Measurements from ENCODE around the gene TAC3. TPM values are rescaled to one million over a fixed set of nuclear protein-coding genes. Genes with fewer than 3 reads are reported as not detected.
"Not testable (repeated sequence)": the region's sequence is repeated elsewhere in the genome, so short reads cannot be mapped to it uniquely, and the experiment has no call there.

The TAC3 gene
- total RNA-seq, 3 donors from 2014 or later: 0.81 to 2.0 (median 1.8) TPM

GRCh38 chr12:57025196-57025595 lies 8.9 kb upstream of the TAC3 start:
- H3K4me3 ChIP-seq: no peak overlapping the region
- intact Hi-C loops (cut with DNase I, micrococcal nuclease): no loop called here

DNA sequence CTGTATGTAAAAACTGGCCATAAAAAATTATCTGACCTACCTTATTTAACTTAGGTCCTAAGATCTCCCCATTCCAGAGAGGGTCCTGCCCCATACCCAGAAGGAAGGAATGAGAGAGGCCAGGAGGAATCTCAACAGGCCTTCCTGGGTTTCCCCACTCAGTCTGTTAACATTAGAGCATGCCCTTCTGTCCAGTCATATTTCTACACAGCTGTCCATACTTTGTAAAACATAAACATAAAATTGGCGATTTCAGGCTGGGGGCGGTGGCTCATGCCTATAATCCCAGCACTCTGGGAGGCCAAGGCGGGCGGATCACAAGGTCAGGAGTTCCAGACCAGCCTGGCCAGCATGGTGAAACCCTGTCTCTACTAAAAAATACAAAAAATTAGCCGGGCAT lies 6.0 kb upstream of the TAC3 start:
- H3K36me3 ChIP-seq (ENCODE audit: low read depth); H3K9me3 ChIP-seq; DNase-seq; H3K4me1 ChIP-seq (ENCODE audit: low read depth); intact Hi-C loops (cut with DNase I, micrococcal nuclease); H3K4me3 ChIP-seq: not testable (repeated sequence)
- peak; percentile 36 for ATAC-seq

More at GRCh38 chr12:57025196-57025595, 8.9 kb upstream of the TAC3 start:
- ATAC-seq (no peak), DNase-seq (no peak)
- Histone ChIP-seq H3K4me1 (ENCODE audit: low read depth) (no peaks in the 10 kb centered on the region), H3K9me3 (no peaks in the 10 kb centered on the region), H3K36me3 (ENCODE audit: low read depth) (no peaks in the 10 kb centered on the region)
- TF ChIP-seq, protein P1, sequence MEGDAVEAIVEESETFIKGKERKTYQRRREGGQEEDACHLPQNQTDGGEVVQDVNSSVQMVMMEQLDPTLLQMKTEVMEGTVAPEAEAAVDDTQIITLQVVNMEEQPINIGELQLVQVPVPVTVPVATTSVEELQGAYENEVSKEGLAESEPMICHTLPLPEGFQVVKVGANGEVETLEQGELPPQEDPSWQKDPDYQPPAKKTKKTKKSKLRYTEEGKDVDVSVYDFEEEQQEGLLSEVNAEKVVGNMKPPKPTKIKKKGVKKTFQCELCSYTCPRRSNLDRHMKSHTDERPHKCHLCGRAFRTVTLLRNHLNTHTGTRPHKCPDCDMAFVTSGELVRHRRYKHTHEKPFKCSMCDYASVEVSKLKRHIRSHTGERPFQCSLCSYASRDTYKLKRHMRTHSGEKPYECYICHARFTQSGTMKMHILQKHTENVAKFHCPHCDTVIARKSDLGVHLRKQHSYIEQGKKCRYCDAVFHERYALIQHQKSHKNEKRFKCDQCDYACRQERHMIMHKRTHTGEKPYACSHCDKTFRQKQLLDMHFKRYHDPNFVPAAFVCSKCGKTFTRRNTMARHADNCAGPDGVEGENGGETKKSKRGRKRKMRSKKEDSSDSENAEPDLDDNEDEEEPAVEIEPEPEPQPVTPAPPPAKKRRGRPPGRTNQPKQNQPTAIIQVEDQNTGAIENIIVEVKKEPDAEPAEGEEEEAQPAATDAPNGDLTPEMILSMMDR (IDR thresholded peaks at IDR 0.05): no peak

- ATAC-seq (no peak), DNase-seq (no peak)
- H3K36me3 ChIP-seq (ENCODE audit: low read depth): no peaks in the 10 kb centered on the region
- intact Hi-C loops (cut with DNase I, micrococcal nuclease): no loop called here
- peaks cover 3% of the 10 kb centered on the region for H3K4me1 ChIP-seq (ENCODE audit: low read depth)
- H3K9me3 ChIP-seq: no peaks in the 10 kb centered on the region
- no peak overlapping the region for H3K4me3 ChIP-seq
- TF ChIP-seq, protein P1 (IDR thresholded peaks at IDR 0.05): no peak
These were observed 3.8 kb upstream of the TAC3 start for GRCh38 chr12:57019983-57020719.

- Histone ChIP-seq H3K4me1 (ENCODE audit: low read depth) (peaks cover 3% of the 10 kb centered on the region), H3K4me3 (no peak overlapping the region), H3K9me3 (no peaks in the 10 kb centered on the region), H3K36me3 (ENCODE audit: low read depth) (no peaks in the 10 kb centered on the region)
- TF ChIP-seq, protein P1 (IDR thresholded peaks at IDR 0.05): no peak
- ATAC-seq: no peak
- DNase-seq: no peak
- intact Hi-C loops (cut with DNase I, micrococcal nuclease): no loop called here
These were observed 2.6 kb upstream of the TAC3 start for GRCh38 chr12:57018906-57019305.

- ATAC-seq: peak; percentile 36
- intact Hi-C loops (cut with DNase I, micrococcal nuclease): not testable (repeated sequence)
These were observed 2.0 kb upstream of the TAC3 start for GRCh38 chr12:57018353-57018752.

DNA sequence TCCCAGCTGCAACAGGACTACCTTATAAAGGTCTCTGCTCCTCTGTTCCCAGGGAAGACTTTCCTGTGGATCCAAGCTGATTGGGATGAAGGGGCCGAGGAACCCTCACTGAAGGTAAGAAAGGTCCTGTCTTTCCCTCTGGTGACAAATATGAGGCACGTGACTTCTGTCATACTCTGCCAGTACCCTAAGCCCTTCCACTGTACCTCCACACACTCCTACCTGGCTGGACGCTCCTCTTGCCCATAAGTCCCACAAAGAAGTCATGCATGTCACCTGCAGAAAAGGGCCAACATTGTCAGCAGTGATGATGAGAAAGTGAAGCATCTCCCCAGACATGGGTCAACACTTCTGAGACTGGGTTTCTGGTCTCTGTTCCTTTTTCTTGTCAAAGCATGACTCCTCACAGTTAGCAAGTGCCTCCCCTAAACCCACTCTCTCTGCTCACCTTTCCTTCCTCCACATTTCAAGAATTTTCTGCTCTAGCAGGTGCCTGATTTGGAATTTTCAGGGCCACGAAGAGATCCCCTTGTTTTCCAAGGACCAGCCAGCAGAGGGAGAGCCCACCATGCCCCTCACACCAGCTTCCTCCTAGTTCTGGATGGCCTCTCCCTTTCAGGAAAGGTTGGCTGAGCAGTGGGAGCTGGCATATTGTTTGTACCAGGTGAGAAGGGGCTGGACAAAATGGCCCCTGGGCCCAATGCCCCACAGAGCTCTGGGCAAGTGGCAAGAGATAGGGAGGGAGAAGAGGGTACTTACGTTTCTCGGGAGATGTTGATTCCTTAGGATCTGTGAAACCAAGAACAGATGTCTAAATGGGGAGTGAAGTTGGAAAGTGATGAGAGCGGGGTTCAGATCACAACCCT lies 3.5 kb downstream of the TAC3 start:
- ATAC-seq (no peak), DNase-seq (no peak)
- TF ChIP-seq, protein P1 (IDR thresholded peaks at IDR 0.05): no peak
- H3K4me3 ChIP-seq: no peak overlapping the region
- intact Hi-C loops (cut with DNase I, micrococcal nuclease): loop anchor here in 1 of 2 donors (5.0 kb wide), 1 partner anchor 49 kb away; no protein-coding TSS in a partner anchor
- H3K36me3 ChIP-seq (ENCODE audit: low read depth): no peaks in the 10 kb centered on the region
- H3K4me1 ChIP-seq (ENCODE audit: low read depth): no peaks in the 10 kb centered on the region
- H3K9me3 ChIP-seq: no peaks in the 10 kb centered on the region

More at GRCh38 chr12:57018353-57018752, 2.0 kb upstream of the TAC3 start:
- not testable (repeated sequence) for H3K4me1 ChIP-seq (ENCODE audit: low read depth); DNase-seq; H3K36me3 ChIP-seq (ENCODE audit: low read depth); H3K9me3 ChIP-seq; H3K4me3 ChIP-seq
